T-cell (primary cell): ENCODE measurements around the gene SLC5A11. TPM values are rescaled to one million over a fixed set of nuclear protein-coding genes. Genes with fewer than 3 reads are reported as not detected.
"Not testable (repeated sequence)": the region's sequence is repeated elsewhere in the genome, so short reads cannot be mapped to it uniquely, and the experiment has no call there.

Experiments used
- ATAC-seq, 4 experiments: fragments of 200-7000 bp in 3 of 4; fragments of 150-1000 bp in 1 of 4; cut with Tn5 transposase; replicated peaks in 1 of 4; 1 replicate in 3 of 4; 2 replicates in 1 of 4; pipeline ENCODE4 v1.10.0; 2021; ENCODE audit warnings: moderate library complexity in 3 of 4, mild to moderate bottlenecking in 2 of 4, moderate number of reproducible peaks in 1 of 4
- CTCF ChIA-PET, 2 donors: fragments of 300-600 bp; sonication (Branson Sonifier 250); formaldehyde crosslinking; loops; one replicate each; lab custom pipeline; 2022; ENCODE audit warnings: antibody characterized with exemption in 2 of 2; lab: Charles Lee
- POLR2A ChIA-PET, 2 donors: fragments of 300-600 bp; sonication (Branson Sonifier 250); formaldehyde crosslinking; loops; one replicate each; lab custom pipeline; 2022; ENCODE audit warnings: antibody characterized with exemption in 2 of 2; lab: Charles Lee
- DNase-seq, 35 experiments: peaks; one replicate each; pipeline versions ENCODE4 v3.0.0 to v3.0.0-alpha.2; 2013 to 2023
- H3K27ac ChIP-seq: one replicate; pipeline ENCODE4 v1.5.1; 2013; ENCODE audit warnings: low read length
- H3K27me3 ChIP-seq, 2 experiments: replicated peaks in 1 of 2; 1 replicate in 1 of 2; 2 replicates in 1 of 2; pipeline versions ENCODE4 v1.6.1 to v1.7.0; 2013; ENCODE audit warnings: low read length in 1 of 2, mixed read lengths in 1 of 2; ENCODE audit not compliant: control insufficient read depth in 2 of 2, insufficient read depth in 2 of 2; ENCODE audit errors: extremely low read depth in 1 of 2
- H3K36me3 ChIP-seq, 2 donors: 1 replicate in 1 of 2; 2 replicates in 1 of 2; pipeline versions ENCODE4 v1.6.1 to v1.7.0; 2013; ENCODE audit warnings: low read length in 1 of 2; ENCODE audit not compliant: control insufficient read depth in 2 of 2, insufficient read depth in 1 of 2; ENCODE audit errors: extremely low read depth in 1 of 2
- H3K4me1 ChIP-seq, 2 experiments: 1 replicate in 1 of 2; 2 replicates in 1 of 2; pipeline versions ENCODE4 v1.6.1 to v1.7.0; 2013; ENCODE audit warnings: low read length in 2 of 2, mixed read lengths in 1 of 2; ENCODE audit not compliant: insufficient read depth in 2 of 2, control insufficient read depth in 1 of 2; ENCODE audit errors: extremely low read depth in 1 of 2
- H3K4me3 ChIP-seq, 2 donors: 1 replicate in 1 of 2; 2 replicates in 1 of 2; pipeline versions ENCODE4 v1.5.1 to v1.7.0; 2013; ENCODE audit warnings: mild to moderate bottlenecking in 2 of 2, low read length in 1 of 2, moderate library complexity in 1 of 2; ENCODE audit not compliant: control insufficient read depth in 1 of 2; ENCODE audit errors: extremely low read depth in 1 of 2
- H3K9me3 ChIP-seq: 2 replicates; pipeline ENCODE4 v1.7.0; 2013
- H3K27ac Mint-ChIP-seq, 2 donors: one replicate each; pipeline ENCODE4 v1.8.0; 2020 to 2021; ENCODE audit warnings: mild to moderate bottlenecking in 2 of 2, mixed read lengths in 2 of 2
- H3K27me3 Mint-ChIP-seq, 2 donors: one replicate each; pipeline ENCODE4 v1.8.0; 2021 to 2022; ENCODE audit warnings: mixed read lengths in 2 of 2
- H3K36me3 Mint-ChIP-seq: one replicate; pipeline ENCODE4 v1.8.0; 2021; ENCODE audit warnings: mixed read lengths
- H3K4me1 Mint-ChIP-seq, 3 donors: one replicate each; pipeline ENCODE4 v1.8.0; 2020 to 2022; ENCODE audit warnings: mixed read lengths in 3 of 3, mild to moderate bottlenecking in 1 of 3
- H3K4me3 Mint-ChIP-seq, 3 donors: one replicate each; pipeline ENCODE4 v1.8.0; 2020 to 2022; ENCODE audit warnings: mild to moderate bottlenecking in 3 of 3, mixed read lengths in 3 of 3, moderate library complexity in 3 of 3
- H3K9me3 Mint-ChIP-seq, 3 donors: one replicate each; pipeline ENCODE4 v1.8.0; 2020 to 2022; ENCODE audit warnings: mixed read lengths in 3 of 3
- WGBS: methylation state at CpG from one replicate; pipeline ENCODE4 v1.1.5; 2013; ENCODE audit warnings: missing lambda C conversion rate; ENCODE audit not compliant: insufficient coverage; 5-methylcytosine and 5-hydroxymethylcytosine counted together
- total RNA-seq, 35 experiments: library from RNA in 6 of 35; stranded (reverse) in 6 of 35; fragments of 120-200 nt in 1 of 35; gene quantifications; one replicate each; pipeline versions ENCODE4 v1.2.1 to v1.2.4 and lab custom pipeline; 2013 to 2026

Gene SLC5A11
- total RNA-seq, 5 donors from 2014 or later (not counting 1 experiment from before 2014, with no cell fraction given) = 0.36 to 4.2 (median 0.62) TPM; not detected in 1

- Mint-ChIP-seq H3K9me3 (no peaks in the 10 kb centered on the region), H3K27me3 (peaks cover 12 to 21% of the 10 kb centered on the region in 2 donors), H3K27ac (no peak overlapping the region), H3K4me3 (no peak overlapping the region), H3K4me1 (peaks cover 0 to 5% (median 0%) of the 10 kb centered on the region in 3 donors), H3K36me3 (no peaks in the 10 kb centered on the region)
- Histone ChIP-seq H3K36me3 (no peaks in the 10 kb centered on the region), H3K27ac (no peak overlapping the region), H3K9me3 (no peaks in the 10 kb centered on the region), H3K4me1 (no peaks in the 10 kb centered on the region), H3K4me3 (no peak overlapping the region), H3K27me3 (peaks cover 0 to 13% of the 10 kb centered on the region in 2 experiments)
- ChIA-PET CTCF (no interaction called here), POLR2A (no interaction called here)
- ATAC-seq (no peak), DNase-seq (no peak)
Observed at GRCh38 chr16:24854607-24855171, 8.9 kb downstream of the SLC5A11 start.

GRCh38 chr16:24855678-24856077 lies 9.9 kb downstream of the SLC5A11 start:
- ChIA-PET CTCF (no interaction called here), POLR2A (no interaction called here)
- H3K4me3 ChIP-seq = no peak overlapping the region
- no peaks in the 10 kb centered on the region for H3K36me3 ChIP-seq
- H3K27ac Mint-ChIP-seq = no peak overlapping the region
- no CpG with 5 or more reads among the region's 5 CpGs for WGBS
- H3K36me3 Mint-ChIP-seq = no peaks in the 10 kb centered on the region
- no peaks in the 10 kb centered on the region for H3K4me1 ChIP-seq
- H3K4me3 Mint-ChIP-seq = no peak overlapping the region
- H3K27me3 ChIP-seq = peaks cover 0 to 13% of the 10 kb centered on the region in 2 experiments
- peaks cover 0 to 5% (median 0%) of the 10 kb centered on the region in 3 donors for H3K4me1 Mint-ChIP-seq
- H3K9me3 ChIP-seq = no peaks in the 10 kb centered on the region
- H3K9me3 Mint-ChIP-seq = no peaks in the 10 kb centered on the region
- peaks cover 12 to 21% of the 10 kb centered on the region in 2 donors for H3K27me3 Mint-ChIP-seq
- H3K27ac ChIP-seq = no peak overlapping the region
- DNase-seq (no peak), ATAC-seq (no peak)

GRCh38 chr16:24856871-24857270 lies 11.1 kb downstream of the SLC5A11 start:
- ATAC-seq, H3K4me3 ChIP-seq, H3K9me3 Mint-ChIP-seq, H3K4me1 Mint-ChIP-seq, H3K4me1 ChIP-seq, H3K36me3 Mint-ChIP-seq, H3K27ac Mint-ChIP-seq, H3K27ac ChIP-seq, H3K9me3 ChIP-seq, DNase-seq, H3K36me3 ChIP-seq, POLR2A ChIA-PET, H3K4me3 Mint-ChIP-seq: not testable (repeated sequence)
- CTCF ChIA-PET = interaction anchor here in 1 of 2 donors (0.6 kb wide), 1 partner anchor 255 kb away, joined by 3 read pairs; no protein-coding TSS in a partner anchor
- H3K27me3 ChIP-seq = peaks cover 0 to 13% of the 10 kb centered on the region in 2 experiments
- WGBS = 66% methylated on average over 4 of the region's 8 CpGs
- H3K27me3 Mint-ChIP-seq = peaks cover 12 to 21% of the 10 kb centered on the region in 2 donors

GRCh38 chr16:24858219-24859041 lies 12.7 kb downstream of the SLC5A11 start:
- ChIA-PET CTCF (no interaction called here), POLR2A (no interaction called here)
- Mint-ChIP-seq H3K36me3 (no peaks in the 10 kb centered on the region), H3K9me3 (peaks cover 0 to 3% (median 2%) of the 10 kb centered on the region in 3 donors), H3K4me1 (no peaks in the 10 kb centered on the region), H3K27me3 (peaks cover 12 to 21% of the 10 kb centered on the region in 2 donors), H3K27ac (no peak overlapping the region), H3K4me3 (no peak overlapping the region)
- H3K9me3 ChIP-seq = no peaks in the 10 kb centered on the region
- peaks cover 0 to 3% of the 10 kb centered on the region in 2 experiments for H3K27me3 ChIP-seq
- no peak overlapping the region for H3K4me3 ChIP-seq
- DNase-seq = peak in 26 of 35 experiments; percentile 4 to 59 (median 26)
- no peak overlapping the region for H3K27ac ChIP-seq
- no peak for ATAC-seq
- H3K36me3 ChIP-seq = no peaks in the 10 kb centered on the region
- WGBS = 24% methylated on average over 6 of the region's 9 CpGs
- H3K4me1 ChIP-seq = no peaks in the 10 kb centered on the region

GRCh38 chr16:24861461-24861860 lies 15.7 kb downstream of the SLC5A11 start:
- H3K4me3 ChIP-seq = no peak overlapping the region
- ATAC-seq (no peak), DNase-seq (no peak)
- no peak overlapping the region for H3K27ac ChIP-seq
- no peaks in the 10 kb centered on the region for H3K27me3 ChIP-seq
- CTCF ChIA-PET = no interaction called here
- POLR2A ChIA-PET = interaction anchor here in 1 of 2 donors (0.5 kb wide), 1 partner anchor 982 kb away, joined by 6 read pairs; no protein-coding TSS in a partner anchor
- no peaks in the 10 kb centered on the region for H3K36me3 ChIP-seq
- Mint-ChIP-seq H3K36me3 (peaks cover 9% of the 10 kb centered on the region), H3K4me3 (no peak overlapping the region), H3K27ac (peak overlapping the region in 1 of 2 donors; percentile 40), H3K9me3 (peaks cover 10 to 20% (median 12%) of the 10 kb centered on the region in 3 donors), H3K4me1 (no peaks in the 10 kb centered on the region), H3K27me3 (peaks cover 12 to 15% of the 10 kb centered on the region in 2 donors)
- H3K4me1 ChIP-seq = no peaks in the 10 kb centered on the region
- H3K9me3 ChIP-seq = no peaks in the 10 kb centered on the region
- WGBS = no CpG with 5 or more reads among the region's 1 CpG

GRCh38 chr16:24863582-24864437 lies 18.0 kb downstream of the SLC5A11 start:
- no peak overlapping the region for H3K27ac Mint-ChIP-seq
- CTCF ChIA-PET = no interaction called here
- POLR2A ChIA-PET = no interaction called here

More at GRCh38 chr16:24863582-24864437, 18.0 kb downstream of the SLC5A11 start:
- ATAC-seq (no peak), DNase-seq (no peak)
- Histone ChIP-seq H3K27ac (no peak overlapping the region), H3K4me1 (no peaks in the 10 kb centered on the region), H3K9me3 (no peaks in the 10 kb centered on the region), H3K4me3 (no peak overlapping the region), H3K27me3 (no peaks in the 10 kb centered on the region), H3K36me3 (no peaks in the 10 kb centered on the region)
- H3K4me1 Mint-ChIP-seq = no peaks in the 10 kb centered on the region
- peaks cover 0 to 9% of the 10 kb centered on the region in 2 donors for H3K27me3 Mint-ChIP-seq
- H3K9me3 Mint-ChIP-seq = peaks cover 10 to 20% (median 12%) of the 10 kb centered on the region in 3 donors
- H3K4me3 Mint-ChIP-seq = no peak overlapping the region
- peaks cover 9% of the 10 kb centered on the region for H3K36me3 Mint-ChIP-seq
- 80% methylated on average over 2 of the region's 3 CpGs for WGBS
